ENCODE data around the gene TPP1. TPM values are rescaled to one million over a fixed set of nuclear protein-coding genes. Genes with fewer than 3 reads are reported as not detected.

The TPP1 gene
- total and polyA plus RNA-seq, 10 of the 15 experiments (the other 5 are each of a cell fraction or from before 2014, with no cell fraction given), result 7.5 to 64.6 (median 38.3) TPM

DNA sequence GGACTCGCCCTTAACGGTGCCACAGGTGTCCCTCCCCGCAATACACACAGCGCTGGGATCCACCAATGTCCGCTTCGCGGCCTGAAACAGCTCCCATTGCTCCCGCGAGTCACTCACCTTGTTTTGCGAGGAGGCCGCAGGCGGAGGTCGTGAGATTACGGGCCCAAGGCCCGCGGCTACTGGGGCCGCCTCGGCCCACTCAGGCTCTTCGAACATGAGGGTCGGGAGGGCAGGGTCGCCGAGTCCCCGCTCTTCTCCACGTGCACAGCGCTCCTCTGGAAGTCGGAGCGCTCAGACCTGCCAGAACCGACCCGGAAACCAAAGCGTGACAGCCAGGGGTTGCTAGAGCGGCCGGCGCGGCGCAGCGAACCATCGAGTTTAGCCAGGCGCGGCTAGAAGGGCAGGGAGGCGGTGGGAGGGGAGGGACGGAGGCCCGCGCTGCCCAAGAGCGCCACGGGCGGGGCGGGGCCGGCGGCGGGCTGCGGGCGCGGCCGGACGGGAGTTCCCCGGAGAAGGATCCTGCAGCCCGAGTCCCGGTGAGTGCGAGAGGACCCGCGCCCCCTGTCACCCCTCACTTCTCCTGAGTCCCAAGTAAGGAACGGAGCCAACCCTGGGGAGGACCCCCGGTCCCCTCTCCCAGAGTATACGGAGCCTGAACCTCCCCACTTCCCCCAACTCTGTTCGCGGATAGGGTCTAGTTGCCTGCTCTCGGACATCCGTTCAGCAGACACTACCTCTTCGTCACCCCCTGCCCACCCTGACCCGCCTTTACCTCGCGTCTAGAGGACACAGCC, 15.7 kb downstream of the TPP1 start, which contains the start of the genes ILK and RRP8 (continued):
- TF ChIP-seq, protein P1, sequence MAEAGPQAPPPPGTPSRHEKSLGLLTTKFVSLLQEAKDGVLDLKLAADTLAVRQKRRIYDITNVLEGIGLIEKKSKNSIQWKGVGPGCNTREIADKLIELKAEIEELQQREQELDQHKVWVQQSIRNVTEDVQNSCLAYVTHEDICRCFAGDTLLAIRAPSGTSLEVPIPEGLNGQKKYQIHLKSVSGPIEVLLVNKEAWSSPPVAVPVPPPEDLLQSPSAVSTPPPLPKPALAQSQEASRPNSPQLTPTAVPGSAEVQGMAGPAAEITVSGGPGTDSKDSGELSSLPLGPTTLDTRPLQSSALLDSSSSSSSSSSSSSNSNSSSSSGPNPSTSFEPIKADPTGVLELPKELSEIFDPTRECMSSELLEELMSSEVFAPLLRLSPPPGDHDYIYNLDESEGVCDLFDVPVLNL (IDR thresholded peaks at IDR 0.05; ENCODE audit: low read depth, low read length), result no peak
- TF ChIP-seq, protein P2, sequence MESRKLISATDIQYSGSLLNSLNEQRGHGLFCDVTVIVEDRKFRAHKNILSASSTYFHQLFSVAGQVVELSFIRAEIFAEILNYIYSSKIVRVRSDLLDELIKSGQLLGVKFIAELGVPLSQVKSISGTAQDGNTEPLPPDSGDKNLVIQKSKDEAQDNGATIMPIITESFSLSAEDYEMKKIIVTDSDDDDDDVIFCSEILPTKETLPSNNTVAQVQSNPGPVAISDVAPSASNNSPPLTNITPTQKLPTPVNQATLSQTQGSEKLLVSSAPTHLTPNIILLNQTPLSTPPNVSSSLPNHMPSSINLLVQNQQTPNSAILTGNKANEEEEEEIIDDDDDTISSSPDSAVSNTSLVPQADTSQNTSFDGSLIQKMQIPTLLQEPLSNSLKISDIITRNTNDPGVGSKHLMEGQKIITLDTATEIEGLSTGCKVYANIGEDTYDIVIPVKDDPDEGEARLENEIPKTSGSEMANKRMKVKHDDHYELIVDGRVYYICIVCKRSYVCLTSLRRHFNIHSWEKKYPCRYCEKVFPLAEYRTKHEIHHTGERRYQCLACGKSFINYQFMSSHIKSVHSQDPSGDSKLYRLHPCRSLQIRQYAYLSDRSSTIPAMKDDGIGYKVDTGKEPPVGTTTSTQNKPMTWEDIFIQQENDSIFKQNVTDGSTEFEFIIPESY (IDR thresholded peaks at IDR 0.05), result no peak
- peak; percentile 90 for TF ChIP-seq SIN3A (IDR thresholded peaks at IDR 0.05; ENCODE audit: low read depth, low read length)
- TF ChIP-seq BMI1 (IDR thresholded peaks at IDR 0.05; ENCODE audit: borderline replicate concordance), result no peak
- TF ChIP-seq EP300 (IDR thresholded peaks at IDR 0.05; ENCODE audit: borderline replicate concordance in 1 of 2, control insufficient read depth in 1 of 2, low read depth in 2 of 2, low read length in 2 of 2), result peak in 1 of 2 experiments; percentile 48; a peak in 1 of 4 replicates
- TF ChIP-seq BRCA1 (IDR thresholded peaks at IDR 0.05; ENCODE audit: low read depth, low read length), result no peak
- no peak for TF ChIP-seq ETV6 (conservative IDR thresholded peaks at IDR 0.05 in 1 of 2, IDR thresholded peaks at IDR 0.05 in 1 of 2; ENCODE audit: borderline replicate concordance in 1 of 2, low read depth in 1 of 2)
- TF ChIP-seq, protein P3, sequence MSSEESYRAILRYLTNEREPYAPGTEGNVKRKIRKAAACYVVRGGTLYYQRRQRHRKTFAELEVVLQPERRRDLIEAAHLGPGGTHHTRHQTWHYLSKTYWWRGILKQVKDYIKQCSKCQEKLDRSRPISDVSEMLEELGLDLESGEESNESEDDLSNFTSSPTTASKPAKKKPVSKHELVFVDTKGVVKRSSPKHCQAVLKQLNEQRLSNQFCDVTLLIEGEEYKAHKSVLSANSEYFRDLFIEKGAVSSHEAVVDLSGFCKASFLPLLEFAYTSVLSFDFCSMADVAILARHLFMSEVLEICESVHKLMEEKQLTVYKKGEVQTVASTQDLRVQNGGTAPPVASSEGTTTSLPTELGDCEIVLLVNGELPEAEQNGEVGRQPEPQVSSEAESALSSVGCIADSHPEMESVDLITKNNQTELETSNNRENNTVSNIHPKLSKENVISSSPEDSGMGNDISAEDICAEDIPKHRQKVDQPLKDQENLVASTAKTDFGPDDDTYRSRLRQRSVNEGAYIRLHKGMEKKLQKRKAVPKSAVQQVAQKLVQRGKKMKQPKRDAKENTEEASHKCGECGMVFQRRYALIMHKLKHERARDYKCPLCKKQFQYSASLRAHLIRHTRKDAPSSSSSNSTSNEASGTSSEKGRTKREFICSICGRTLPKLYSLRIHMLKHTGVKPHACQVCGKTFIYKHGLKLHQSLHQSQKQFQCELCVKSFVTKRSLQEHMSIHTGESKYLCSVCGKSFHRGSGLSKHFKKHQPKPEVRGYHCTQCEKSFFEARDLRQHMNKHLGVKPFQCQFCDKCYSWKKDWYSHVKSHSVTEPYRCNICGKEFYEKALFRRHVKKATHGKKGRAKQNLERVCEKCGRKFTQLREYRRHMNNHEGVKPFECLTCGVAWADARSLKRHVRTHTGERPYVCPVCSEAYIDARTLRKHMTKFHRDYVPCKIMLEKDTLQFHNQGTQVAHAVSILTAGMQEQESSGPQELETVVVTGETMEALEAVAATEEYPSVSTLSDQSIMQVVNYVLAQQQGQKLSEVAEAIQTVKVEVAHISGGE (CRISPR knock-in tag; IDR thresholded peaks at IDR 0.05), result no peak
- TF ChIP-seq, protein P4, sequence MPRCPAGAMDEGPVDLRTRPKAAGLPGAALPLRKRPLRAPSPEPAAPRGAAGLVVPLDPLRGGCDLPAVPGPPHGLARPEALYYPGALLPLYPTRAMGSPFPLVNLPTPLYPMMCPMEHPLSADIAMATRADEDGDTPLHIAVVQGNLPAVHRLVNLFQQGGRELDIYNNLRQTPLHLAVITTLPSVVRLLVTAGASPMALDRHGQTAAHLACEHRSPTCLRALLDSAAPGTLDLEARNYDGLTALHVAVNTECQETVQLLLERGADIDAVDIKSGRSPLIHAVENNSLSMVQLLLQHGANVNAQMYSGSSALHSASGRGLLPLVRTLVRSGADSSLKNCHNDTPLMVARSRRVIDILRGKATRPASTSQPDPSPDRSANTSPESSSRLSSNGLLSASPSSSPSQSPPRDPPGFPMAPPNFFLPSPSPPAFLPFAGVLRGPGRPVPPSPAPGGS (IDR thresholded peaks at IDR 0.05; ENCODE audit: borderline replicate concordance, insufficient read depth, low read depth, low read length, poor library complexity, severe bottlenecking), result peak; percentile 86
- TF ChIP-seq NFYA (IDR thresholded peaks at IDR 0.05; ENCODE audit: borderline replicate concordance, low read depth, low read length), result no peak
- TF ChIP-seq, protein P5, sequence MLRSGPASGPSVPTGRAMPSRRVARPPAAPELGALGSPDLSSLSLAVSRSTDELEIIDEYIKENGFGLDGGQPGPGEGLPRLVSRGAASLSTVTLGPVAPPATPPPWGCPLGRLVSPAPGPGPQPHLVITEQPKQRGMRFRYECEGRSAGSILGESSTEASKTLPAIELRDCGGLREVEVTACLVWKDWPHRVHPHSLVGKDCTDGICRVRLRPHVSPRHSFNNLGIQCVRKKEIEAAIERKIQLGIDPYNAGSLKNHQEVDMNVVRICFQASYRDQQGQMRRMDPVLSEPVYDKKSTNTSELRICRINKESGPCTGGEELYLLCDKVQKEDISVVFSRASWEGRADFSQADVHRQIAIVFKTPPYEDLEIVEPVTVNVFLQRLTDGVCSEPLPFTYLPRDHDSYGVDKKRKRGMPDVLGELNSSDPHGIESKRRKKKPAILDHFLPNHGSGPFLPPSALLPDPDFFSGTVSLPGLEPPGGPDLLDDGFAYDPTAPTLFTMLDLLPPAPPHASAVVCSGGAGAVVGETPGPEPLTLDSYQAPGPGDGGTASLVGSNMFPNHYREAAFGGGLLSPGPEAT (IDR thresholded peaks at IDR 0.05; ENCODE audit: low read depth), result peak; percentile 68
- no peak for TF ChIP-seq ZNF622 (IDR thresholded peaks at IDR 0.05)
- no peak for TF ChIP-seq IRF4 (IDR thresholded peaks at IDR 0.05; ENCODE audit: low read depth, low read length)
- peak; percentile 69; the same call in 1 of the 2 replicates for TF ChIP-seq PAX5 (IDR thresholded peaks at IDR 0.05; ENCODE audit: borderline replicate concordance, low read depth, low read length)
- TF ChIP-seq NRF1 (conservative IDR thresholded peaks at IDR 0.05; ENCODE audit: low read depth, low read length), result no peak
- peak in 1 of 2 experiments; percentile 90; a peak in 2 of 3 replicates for TF ChIP-seq EGR1 (IDR thresholded peaks at IDR 0.05; ENCODE audit: borderline replicate concordance in 1 of 2, low read depth in 2 of 2, low read length in 2 of 2)

Data from GM12878 (cell line).